ACC112 (cell line): ENCODE data around the gene NPAS3.
A peak's percentile ranks its signal among the peaks of the same experiment; 100 is the strongest.

Source experiments
- H2AFZ ChIP-seq: fragments of 200-600 bp; sonication (generic); one replicate; pipeline ENCODE4 v1.6.0; 2017; ENCODE audit warnings: antibody characterized with exemption, low read length; ENCODE audit not compliant: unreplicated experiment
- H3K27ac ChIP-seq: fragments of 200-600 bp; sonication (generic); 2 replicates; pipeline ENCODE4 v1.5.1; 2014; ENCODE audit warnings: low read depth, mild to moderate bottlenecking, antibody characterized with exemption, low read length, moderate library complexity
- H3K27me3 ChIP-seq: fragments of 200-600 bp; sonication (generic); 2 replicates; pipeline ENCODE4 v1.6.1; 2014; ENCODE audit warnings: mild to moderate bottlenecking, antibody characterized with exemption, low read length, moderate library complexity, mixed read lengths; ENCODE audit not compliant: insufficient read depth
- H3K36me3 ChIP-seq: fragments of 200-600 bp; sonication (generic); 2 replicates; pipeline ENCODE4 v1.6.1; 2016; ENCODE audit warnings: mild to moderate bottlenecking, antibody characterized with exemption, low read length, moderate library complexity, mixed read lengths; ENCODE audit not compliant: insufficient read depth
- H3K4me1 ChIP-seq: fragments of 200-600 bp; sonication (generic); one replicate; pipeline ENCODE4 v1.6.1; 2016; ENCODE audit warnings: low read length, mixed read lengths; ENCODE audit not compliant: insufficient read depth, unreplicated experiment, control insufficient read depth
- H3K4me3 ChIP-seq: fragments of 200-600 bp; sonication (generic); 2 replicates; pipeline ENCODE4 v1.5.1; 2014; ENCODE audit warnings: mild to moderate bottlenecking, low read depth, low read length
- H3K79me2 ChIP-seq: fragments of 200-600 bp; sonication (generic); one replicate; pipeline ENCODE4 v1.6.0; 2016; ENCODE audit warnings: low read length; ENCODE audit not compliant: control insufficient read depth, unreplicated experiment, insufficient read depth

The NPAS3 gene

DNA sequence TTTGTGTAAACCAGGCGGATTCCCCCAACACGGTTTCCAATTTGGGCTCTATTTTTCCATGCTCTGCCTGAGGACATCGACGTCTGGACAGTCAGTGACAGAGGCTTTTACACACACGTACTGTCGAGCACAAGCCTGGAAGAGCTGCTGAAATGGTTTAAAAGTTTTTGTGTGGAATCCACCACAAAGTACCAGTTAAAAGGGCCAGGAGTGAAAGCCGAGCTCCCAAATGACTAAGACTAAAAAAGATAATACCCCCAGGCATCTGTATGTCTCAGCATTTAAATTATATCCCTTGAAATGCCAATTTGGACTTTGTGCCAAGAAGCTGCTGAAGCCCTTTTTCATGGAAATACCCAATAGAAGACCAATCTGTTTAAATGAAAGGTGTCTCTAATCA lies 839.0 kb downstream of the NPAS3 start:
- Histone ChIP-seq H3K27ac (no peak overlapping the region), H3K79me2 (no peaks in the 10 kb centered on the region), H3K4me1 (peaks cover 8% of the 10 kb centered on the region), H3K4me3 (no peak overlapping the region), H2AFZ (no peak overlapping the region), H3K36me3 (no peaks in the 10 kb centered on the region), H3K27me3 (no peaks in the 10 kb centered on the region)

DNA sequence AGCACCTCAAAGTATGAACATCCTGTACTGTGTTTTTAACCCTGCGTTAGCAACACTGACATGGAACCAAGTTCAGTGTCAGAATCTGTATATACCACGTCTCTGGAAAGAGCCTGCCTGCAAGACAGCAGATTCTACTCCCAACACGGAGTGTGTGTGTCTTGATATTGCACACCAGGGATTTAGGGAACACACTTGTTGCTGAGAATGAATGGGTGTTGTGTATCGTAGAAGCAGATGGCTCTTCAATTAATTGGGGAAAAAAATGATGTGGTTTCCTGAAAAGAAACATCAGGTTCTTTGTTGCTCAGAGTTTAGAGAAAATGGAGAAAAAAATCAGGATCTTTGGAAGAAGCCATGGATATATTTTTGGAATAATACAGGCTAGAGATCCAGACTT lies 841.4 kb downstream of the NPAS3 start:
- Histone ChIP-seq H2AFZ (no peak overlapping the region), H3K4me1 (peaks cover 2% of the 10 kb centered on the region), H3K79me2 (no peaks in the 10 kb centered on the region), H3K4me3 (no peak overlapping the region), H3K36me3 (no peaks in the 10 kb centered on the region), H3K27me3 (no peaks in the 10 kb centered on the region), H3K27ac (no peak overlapping the region)

DNA sequence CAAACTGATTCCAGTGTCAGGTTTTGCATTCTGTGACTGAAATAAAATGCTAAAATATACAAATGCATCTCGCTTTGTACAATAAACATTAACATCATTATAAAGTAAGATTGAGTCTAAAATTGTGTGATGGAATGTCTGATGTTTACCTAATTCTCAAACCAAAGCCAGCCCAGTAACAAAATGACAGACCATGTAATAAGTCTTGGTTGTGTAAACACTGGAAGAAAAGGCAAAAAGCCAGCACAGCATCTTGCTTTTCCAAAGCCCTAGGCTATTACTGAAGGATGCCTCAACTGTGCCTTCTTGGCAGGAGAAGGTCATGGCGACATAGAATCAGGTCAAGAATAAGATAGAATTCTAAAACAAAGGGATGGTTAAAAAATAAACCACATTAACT lies 842.6 kb downstream of the NPAS3 start:
- Histone ChIP-seq H3K36me3 (no peaks in the 10 kb centered on the region), H3K27ac (no peak overlapping the region), H3K4me3 (no peak overlapping the region), H3K4me1 (no peaks in the 10 kb centered on the region), H3K79me2 (no peaks in the 10 kb centered on the region), H2AFZ (no peak overlapping the region), H3K27me3 (no peaks in the 10 kb centered on the region)

DNA sequence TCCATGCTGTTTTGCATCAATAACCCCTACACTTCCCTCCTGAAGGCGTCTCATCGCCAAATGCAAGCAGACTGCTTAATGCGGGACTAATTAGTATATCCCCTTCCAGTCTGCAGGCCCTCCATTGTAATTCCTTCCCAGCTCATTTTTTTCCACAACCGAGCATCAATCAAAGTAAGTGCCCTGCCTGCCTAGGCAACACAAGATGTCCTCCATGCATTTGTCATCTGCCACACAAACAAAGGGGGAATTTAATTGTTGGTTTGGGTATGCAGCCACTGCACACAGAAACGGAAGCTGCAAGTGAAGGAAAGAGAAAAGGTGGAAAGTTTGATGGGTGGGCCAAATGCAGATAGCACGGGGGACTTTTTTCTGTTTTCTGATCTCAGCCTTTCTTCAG lies 844.2 kb downstream of the NPAS3 start:
- Histone ChIP-seq H3K36me3 (no peaks in the 10 kb centered on the region), H3K27me3 (no peaks in the 10 kb centered on the region), H3K79me2 (no peaks in the 10 kb centered on the region), H3K4me3 (no peak overlapping the region), H3K4me1 (no peaks in the 10 kb centered on the region), H2AFZ (no peak overlapping the region), H3K27ac (no peak overlapping the region)

DNA sequence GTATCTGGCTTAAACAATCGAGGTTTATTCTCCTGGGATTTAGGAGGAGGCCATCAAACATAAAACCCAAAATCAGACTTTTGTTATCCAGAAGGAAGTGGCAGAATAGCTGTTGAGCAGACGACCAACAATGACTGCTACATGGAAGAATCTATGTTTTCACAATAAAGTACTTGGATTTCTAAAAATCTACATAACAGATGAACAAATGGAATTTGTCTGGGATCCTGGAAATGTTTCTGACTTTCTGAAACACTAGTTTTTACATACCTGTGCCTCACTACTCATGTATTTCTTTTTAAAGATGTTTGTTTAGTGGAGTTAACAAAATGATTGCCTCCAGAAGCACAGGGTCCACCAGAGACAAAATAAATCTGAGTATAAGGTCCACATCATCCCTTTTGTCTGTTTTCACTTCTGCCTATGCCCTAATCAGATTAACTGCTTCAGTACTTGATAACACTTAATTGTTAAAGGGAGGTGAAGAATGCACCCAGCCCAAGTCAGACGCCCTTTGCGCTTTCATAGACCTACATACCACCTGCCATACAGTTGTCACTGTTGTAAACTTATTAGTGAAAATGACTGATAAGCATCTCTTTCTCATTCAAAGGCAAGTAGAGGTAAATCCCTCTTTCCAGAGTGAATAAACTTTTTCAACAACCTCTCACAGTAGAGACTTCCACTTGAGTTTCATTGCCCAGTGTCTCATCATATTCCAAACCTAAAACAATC lies 847.6 kb downstream of the NPAS3 start:
- H3K27me3 ChIP-seq, result no peaks in the 10 kb centered on the region
- H3K27ac ChIP-seq, result no peak overlapping the region
- no peak overlapping the region for H2AFZ ChIP-seq
- no peaks in the 10 kb centered on the region for H3K4me1 ChIP-seq
- no peaks in the 10 kb centered on the region for H3K79me2 ChIP-seq
- no peak overlapping the region for H3K4me3 ChIP-seq
- H3K36me3 ChIP-seq, result no peaks in the 10 kb centered on the region

DNA sequence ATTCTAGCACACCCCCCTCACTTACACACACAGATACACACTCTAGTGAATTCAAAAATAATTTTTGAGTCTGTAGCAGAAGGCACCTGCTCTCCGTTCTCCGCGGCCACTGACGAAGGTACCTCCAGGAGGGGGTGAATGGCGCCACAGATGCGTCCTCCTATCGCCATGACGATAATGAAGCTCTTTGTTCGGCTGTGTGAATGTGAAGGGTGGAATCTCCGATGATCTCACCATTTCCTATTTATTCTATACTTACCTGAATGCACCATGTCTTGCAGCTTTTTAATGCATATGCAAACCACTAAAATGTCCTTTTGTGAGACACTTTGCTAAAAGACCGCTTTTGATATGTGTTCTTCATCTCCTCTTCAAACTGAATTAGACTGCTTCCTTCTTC lies 849.5 kb downstream of the NPAS3 start:
- Histone ChIP-seq H3K4me1 (peaks cover 9% of the 10 kb centered on the region), H3K27me3 (no peaks in the 10 kb centered on the region)

DNA sequence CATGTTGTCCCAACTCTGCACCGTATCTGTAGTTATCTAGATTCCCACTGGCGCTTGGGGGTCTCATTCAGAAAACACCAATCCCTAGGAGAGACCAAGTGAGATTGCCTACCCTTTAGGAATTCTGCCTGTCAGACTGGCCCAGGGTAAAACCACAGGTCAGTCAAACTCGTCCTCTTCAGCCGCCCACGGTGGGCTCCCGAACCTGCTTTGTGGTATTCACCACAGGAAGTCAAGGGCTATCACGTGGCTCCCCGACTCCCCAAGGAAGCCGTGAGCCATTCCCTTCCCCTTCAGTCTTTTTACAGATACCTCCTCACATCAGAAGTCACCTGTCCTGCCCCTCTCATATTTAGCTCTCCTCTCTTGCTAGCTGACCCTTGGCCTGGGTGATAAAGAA lies 852.3 kb downstream of the NPAS3 start:
- no peaks in the 10 kb centered on the region for H3K36me3 ChIP-seq
- no peaks in the 10 kb centered on the region for H3K79me2 ChIP-seq
- H2AFZ ChIP-seq, result no peak overlapping the region
- no peaks in the 10 kb centered on the region for H3K27me3 ChIP-seq
- no peak overlapping the region for H3K27ac ChIP-seq
- peaks cover 18% of the 10 kb centered on the region for H3K4me1 ChIP-seq
- no peak overlapping the region for H3K4me3 ChIP-seq

More for the DNA sequence above, 849.5 kb downstream of the NPAS3 start:
- H3K27ac ChIP-seq, result no peak overlapping the region
- H3K36me3 ChIP-seq, result no peaks in the 10 kb centered on the region
- H2AFZ ChIP-seq, result no peak overlapping the region
- no peaks in the 10 kb centered on the region for H3K79me2 ChIP-seq
- no peak overlapping the region for H3K4me3 ChIP-seq

DNA sequence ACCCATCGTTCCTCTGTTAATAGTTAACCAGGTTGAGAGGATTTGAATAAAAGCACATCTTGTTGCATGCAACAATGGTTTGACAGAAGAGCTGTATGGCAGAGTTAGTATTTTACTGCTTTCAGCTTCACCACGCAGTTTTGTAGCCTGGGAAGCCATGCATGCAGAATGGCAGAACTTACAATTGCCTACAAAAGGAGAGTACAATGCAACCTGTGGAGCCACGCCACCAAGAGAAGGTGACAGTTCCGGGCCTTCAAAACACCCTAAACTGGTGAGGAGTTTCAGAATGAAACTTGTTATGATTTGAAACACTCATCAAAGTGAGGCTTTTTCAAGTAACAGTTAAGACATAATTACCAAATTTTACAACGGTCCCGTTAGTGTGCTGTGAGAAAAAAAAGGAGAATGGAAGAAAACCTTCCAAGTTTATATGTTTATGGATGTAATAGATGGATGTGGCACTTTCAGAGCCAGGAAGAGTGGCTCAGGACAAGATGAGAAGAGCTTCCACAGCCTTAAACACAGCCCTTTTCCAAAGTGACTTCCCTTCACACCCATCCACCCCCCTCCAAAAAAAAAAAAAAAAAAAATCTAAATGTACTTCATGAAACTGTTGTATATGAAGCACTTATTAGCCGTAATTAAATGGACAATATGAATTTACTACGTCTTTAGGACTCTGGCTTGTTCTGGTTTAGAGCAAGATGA lies 853.5 kb downstream of the NPAS3 start:
- peak overlapping the region; percentile 45 for H2AFZ ChIP-seq
- no peak overlapping the region for H3K4me3 ChIP-seq
- H3K4me1 ChIP-seq, result peaks cover 18% of the 10 kb centered on the region
- H3K36me3 ChIP-seq, result no peaks in the 10 kb centered on the region
- H3K27me3 ChIP-seq, result no peaks in the 10 kb centered on the region
- no peak overlapping the region for H3K27ac ChIP-seq
- no peaks in the 10 kb centered on the region for H3K79me2 ChIP-seq

DNA sequence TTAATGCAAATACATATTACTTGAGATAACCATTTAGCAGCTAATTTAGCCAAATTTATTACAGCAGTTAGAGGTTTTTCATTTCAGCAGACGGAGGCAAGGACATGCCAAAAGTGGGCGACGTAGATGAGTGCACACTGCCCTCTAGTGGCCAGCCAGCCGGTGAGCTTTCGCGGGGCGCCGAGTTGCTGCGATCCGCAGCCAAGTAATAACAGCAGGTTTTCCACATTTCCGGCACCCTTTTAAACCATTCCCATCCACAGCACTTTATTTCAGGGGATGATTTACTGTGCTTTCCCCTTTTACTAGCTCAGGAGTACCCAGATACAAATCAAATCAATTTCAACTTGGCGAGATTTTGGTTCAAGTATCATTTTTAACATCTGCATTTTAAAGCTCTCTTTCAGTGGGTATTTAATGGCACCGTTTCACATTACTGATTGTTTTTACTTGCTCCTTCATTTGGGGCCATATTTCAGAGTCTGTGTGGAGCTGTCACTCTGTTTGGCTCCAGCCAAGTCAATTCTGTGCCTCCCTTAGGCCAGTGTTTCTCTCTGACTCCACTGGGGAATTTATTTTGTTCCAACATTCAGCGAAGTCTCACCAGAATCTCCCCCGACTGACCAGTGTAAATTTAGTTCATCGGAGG lies 854.2 kb downstream of the NPAS3 start:
- Histone ChIP-seq H3K27ac (no peak overlapping the region), H3K27me3 (no peaks in the 10 kb centered on the region), H2AFZ (peak overlapping the region; percentile 75), H3K36me3 (no peaks in the 10 kb centered on the region), H3K4me3 (peak overlapping the region; percentile 71), H3K4me1 (peaks cover 18% of the 10 kb centered on the region), H3K79me2 (no peaks in the 10 kb centered on the region)

DNA sequence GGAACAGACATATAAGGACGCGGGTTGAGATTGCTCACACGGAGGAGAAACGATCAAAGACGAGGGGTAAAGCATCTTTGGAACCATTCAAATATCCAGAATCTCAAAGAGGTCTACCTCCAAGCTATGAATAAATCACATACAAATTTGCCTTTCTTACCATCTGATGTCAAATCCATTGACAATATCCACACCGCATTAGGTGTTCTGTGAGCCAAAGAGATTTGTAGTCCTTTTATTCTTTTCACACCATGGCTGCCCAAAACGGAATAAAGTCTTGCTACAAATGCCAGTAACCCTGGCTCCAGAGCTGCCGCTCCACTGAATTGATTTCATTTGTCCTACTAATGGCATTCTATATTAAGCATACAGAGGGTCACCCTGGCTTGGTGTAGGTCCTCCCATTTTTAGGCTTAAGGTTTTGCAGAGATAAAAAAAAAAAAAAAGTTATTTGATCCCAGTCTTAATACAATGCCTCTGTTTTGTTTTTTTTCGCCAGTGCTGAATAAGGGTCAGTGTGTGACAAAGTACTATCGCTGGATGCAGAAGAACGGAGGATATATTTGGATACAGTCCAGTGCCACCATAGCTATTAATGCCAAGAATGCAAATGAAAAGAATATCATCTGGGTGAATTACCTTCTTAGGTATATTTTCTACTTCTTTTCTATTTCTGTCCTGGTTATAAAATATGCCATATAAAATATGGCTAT lies 854.9 kb downstream of the NPAS3 start:
- peak overlapping the region; percentile 71 for H3K4me3 ChIP-seq
- H3K79me2 ChIP-seq, result no peaks in the 10 kb centered on the region
- H3K27me3 ChIP-seq, result 0 out of 2 replicates have a peak, but pooled peaks cover 3% of the 10 kb centered on the region
- H3K27ac ChIP-seq, result no peak overlapping the region
- H2AFZ ChIP-seq, result peak overlapping the region; percentile 75
- no peaks in the 10 kb centered on the region for H3K36me3 ChIP-seq
- H3K4me1 ChIP-seq, result peaks cover 18% of the 10 kb centered on the region
